GM19193 (cell line): ENCODE results near the gene ENPP1.

ENCODE experiments used
- POLR2A ChIP-seq: IDR thresholded peaks from 4 replicates; pipeline ENCODE4 v1.6.1; 2011; ENCODE audit not compliant: insufficient read depth, insufficient read length; ENCODE audit errors: extremely low read depth

The ENPP1 gene

GRCh38 chr6:131937703-131938631 is 130.1 kb downstream of the ENPP1 start:
- no peak for TF ChIP-seq POLR2A
